Astrocyte of the spinal cord (primary cell): ENCODE measurements around the gene PRDM16.

Experiments
- DNase-seq: peaks from one replicate; pipeline ENCODE4 v3.0.0; 2011; ENCODE audit warnings: low read depth, low spot score
- H3K4me3 ChIP-seq: 2 replicates; pipeline ENCODE4 v1.5.1; 2011; ENCODE audit warnings: low read depth, mild to moderate bottlenecking, low read length, moderate library complexity
- CTCF ChIP-seq: IDR thresholded peaks from 2 replicates; pipeline ENCODE4 v1.5.1; 2012; ENCODE audit warnings: low read depth, mild to moderate bottlenecking, low read length, inconsistent platforms
- in situ Hi-C: cut with HindIII; loops from 2 replicates; pipeline ENCODE4 v1.10.0; 2017; ENCODE audit warnings: low sequenced_read_pairs

PRDM16 gene

GRCh38 chr1:3114131-3114744 lies 45.2 kb downstream of the PRDM16 start:
- in situ Hi-C loops, result no loop called here
- no peak for TF ChIP-seq CTCF

GRCh38 chr1:3114846-3115245 lies 45.8 kb downstream of the PRDM16 start:
- H3K4me3 ChIP-seq, result no peak overlapping the region
- in situ Hi-C loops, result no loop called here
- no peak for DNase-seq
- no peak for TF ChIP-seq CTCF

More at GRCh38 chr1:3114131-3114744, 45.2 kb downstream of the PRDM16 start:
- H3K4me3 ChIP-seq, result no peak overlapping the region
- no peak for DNase-seq

- DNase-seq, result no peak
- H3K4me3 ChIP-seq, result no peak overlapping the region
- no peak for TF ChIP-seq CTCF
- in situ Hi-C loops, result no loop called here
These were observed 46.5 kb downstream of the PRDM16 start for GRCh38 chr1:3115275-3116149.

- no peak for DNase-seq
- H3K4me3 ChIP-seq, result no peak overlapping the region
- no peak for TF ChIP-seq CTCF
- in situ Hi-C loops, result no loop called here
These were observed 47.1 kb downstream of the PRDM16 start for GRCh38 chr1:3116150-3116510.

GRCh38 chr1:3116560-3116959 lies 47.6 kb downstream of the PRDM16 start:
- in situ Hi-C loops, result no loop called here

GRCh38 chr1:3117879-3118278 lies 48.9 kb downstream of the PRDM16 start:
- DNase-seq, result no peak
- TF ChIP-seq CTCF, result no peak
- in situ Hi-C loops, result no loop called here
- H3K4me3 ChIP-seq, result no peak overlapping the region

More at GRCh38 chr1:3116560-3116959, 47.6 kb downstream of the PRDM16 start:
- no peak for DNase-seq
- TF ChIP-seq CTCF, result no peak
- no peak overlapping the region for H3K4me3 ChIP-seq
